SJCRH30 (cell line): ENCODE results near the gene SAP30BP. TPM values are rescaled to one million over a fixed set of nuclear protein-coding genes. Genes with fewer than 3 reads are reported as not detected.

Source experiments
- DNase-seq, 2 experiments: peaks; one replicate each; pipeline ENCODE4 v3.0.0-alpha.2; 2015 to 2020
- H3K27ac ChIP-seq: fragments of 250-450 bp; sonication (Bioruptor Pico); 2 replicates; pipeline ENCODE4 v1.5.1; 2020; ENCODE audit warnings: mild to moderate bottlenecking, moderate library complexity
- H3K27me3 ChIP-seq: fragments of 250-450 bp; sonication (Bioruptor Pico); 2 replicates; pipeline ENCODE4 v1.5.1; 2020; ENCODE audit warnings: mild to moderate bottlenecking, moderate library complexity
- H3K36me3 ChIP-seq: fragments of 250-450 bp; sonication (Bioruptor Pico); 2 replicates; pipeline ENCODE4 v1.5.1; 2020; ENCODE audit warnings: mild to moderate bottlenecking, moderate library complexity
- H3K4me1 ChIP-seq: fragments of 250-450 bp; sonication (Bioruptor Pico); 2 replicates; pipeline ENCODE4 v1.5.1; 2020; ENCODE audit warnings: mild to moderate bottlenecking, moderate library complexity
- H3K4me3 ChIP-seq: fragments of 250-450 bp; sonication (Bioruptor Pico); 2 replicates; pipeline ENCODE4 v1.5.1; 2020; ENCODE audit warnings: mild to moderate bottlenecking, moderate library complexity
- H3K9me3 ChIP-seq: fragments of 250-450 bp; sonication (Bioruptor Pico); replicated peaks from 2 replicates; pipeline ENCODE4 v1.5.1; 2020; ENCODE audit warnings: mild to moderate bottlenecking, moderate library complexity
- total RNA-seq: library from RNA; depleted of rRNA; stranded (reverse); fragments of >200 nt; shearing (Covaris generic); gene quantifications from 2 replicates; pipeline ENCODE4 v1.2.3, GENCODE V29; 2014; rRNA removed

Gene SAP30BP
- total RNA-seq, 1 experiment from 2014 or later = 74.0 TPM

GRCh38 chr17:75752802-75753513 lies 85.8 kb downstream of the SAP30BP start:
- Histone ChIP-seq H3K4me3 (peak overlapping the region; percentile 48), H3K9me3 (no peaks in the 10 kb centered on the region), H3K4me1 (peaks cover 46% of the 10 kb centered on the region), H3K36me3 (no peaks in the 10 kb centered on the region), H3K27me3 (no peaks in the 10 kb centered on the region), H3K27ac (no peak overlapping the region)
- peak in 1 of 2 experiments; percentile 45 for DNase-seq

GRCh38 chr17:75753514-75754377 lies 86.6 kb downstream of the SAP30BP start:
- H3K27ac ChIP-seq = peak overlapping the region; percentile 85
- H3K9me3 ChIP-seq = no peaks in the 10 kb centered on the region
- DNase-seq = peak; percentile 87 to 88
- H3K4me3 ChIP-seq = peak overlapping the region; percentile 48
- H3K27me3 ChIP-seq = no peaks in the 10 kb centered on the region
- H3K4me1 ChIP-seq = peaks cover 46% of the 10 kb centered on the region
- H3K36me3 ChIP-seq = no peaks in the 10 kb centered on the region

- DNase-seq = peak; percentile 72 to 77
- no peaks in the 10 kb centered on the region for H3K9me3 ChIP-seq
- no peaks in the 10 kb centered on the region for H3K36me3 ChIP-seq
- peaks cover 46% of the 10 kb centered on the region for H3K4me1 ChIP-seq
- H3K27ac ChIP-seq = peak overlapping the region; percentile 85
- no peaks in the 10 kb centered on the region for H3K27me3 ChIP-seq
- H3K4me3 ChIP-seq = peak overlapping the region; percentile 48
These were observed 87.5 kb downstream of the SAP30BP start for GRCh38 chr17:75754378-75755204.

GRCh38 chr17:75755205-75755901 lies 88.2 kb downstream of the SAP30BP start:
- no peaks in the 10 kb centered on the region for H3K27me3 ChIP-seq
- no peaks in the 10 kb centered on the region for H3K36me3 ChIP-seq
- peak; percentile 99 for DNase-seq
- peak overlapping the region; percentile 48 for H3K4me3 ChIP-seq
- H3K9me3 ChIP-seq = no peaks in the 10 kb centered on the region
- peak overlapping the region; percentile 85 for H3K27ac ChIP-seq
- H3K4me1 ChIP-seq = peaks cover 43% of the 10 kb centered on the region

GRCh38 chr17:75755990-75756389 lies 88.9 kb downstream of the SAP30BP start:
- Histone ChIP-seq H3K27ac (peak overlapping the region; percentile 85), H3K9me3 (no peaks in the 10 kb centered on the region), H3K4me3 (peak overlapping the region; percentile 32), H3K4me1 (peaks cover 43% of the 10 kb centered on the region), H3K36me3 (no peaks in the 10 kb centered on the region), H3K27me3 (no peaks in the 10 kb centered on the region)
- DNase-seq = peak in 1 of 2 experiments; percentile 44

- Histone ChIP-seq H3K4me3 (no peak overlapping the region), H3K27ac (no peak overlapping the region), H3K36me3 (no peaks in the 10 kb centered on the region), H3K27me3 (no peaks in the 10 kb centered on the region), H3K4me1 (peaks cover 41% of the 10 kb centered on the region), H3K9me3 (no peaks in the 10 kb centered on the region)
- no peak for DNase-seq
These were observed 89.4 kb downstream of the SAP30BP start for GRCh38 chr17:75756451-75757085.

GRCh38 chr17:75757086-75757681 lies 90.0 kb downstream of the SAP30BP start:
- no peaks in the 10 kb centered on the region for H3K36me3 ChIP-seq
- DNase-seq = no peak
- no peaks in the 10 kb centered on the region for H3K9me3 ChIP-seq

More at GRCh38 chr17:75757086-75757681, 90.0 kb downstream of the SAP30BP start:
- Histone ChIP-seq H3K4me1 (peaks cover 36% of the 10 kb centered on the region), H3K4me3 (no peak overlapping the region), H3K27ac (no peak overlapping the region), H3K27me3 (no peaks in the 10 kb centered on the region)

Other genes with a start within 250 kb of the SAP30BP start
- 43.5 and 55.6 TPM in 2 replicates for gene TMEM94, start 210.7 kb upstream of the SAP30BP start, total RNA-seq
- 6.9 and 9.3 TPM in 2 replicates for gene CASKIN2, start 151.8 kb upstream of the SAP30BP start, total RNA-seq
- gene TSEN54, start 150.8 kb upstream of the SAP30BP start, total RNA-seq = 34.3 and 44.8 TPM in 2 replicates
- not detected in 2 replicates for gene LLGL2, start 141.6 kb upstream of the SAP30BP start, total RNA-seq
- 0.02 TPM in 1 of 2 replicates, not detected in the other for gene MYO15B, start 79.5 kb upstream of the SAP30BP start, total RNA-seq
- gene SMIM5, start 33.9 kb upstream of the SAP30BP start, total RNA-seq = 0.14 and 0.18 TPM in 2 replicates
- gene RECQL5, start 184 bp upstream of the SAP30BP start, total RNA-seq = 25.9 and 28.1 TPM in 2 replicates
- 4.3 and 8.8 TPM in 2 replicates for gene ITGB4, start 54.1 kb downstream of the SAP30BP start, total RNA-seq
- gene GALK1, start 97.9 kb downstream of the SAP30BP start, total RNA-seq = 29.0 and 31.5 TPM in 2 replicates
- gene UNK, start 117.5 kb downstream of the SAP30BP start, total RNA-seq = 40.6 and 51.4 TPM in 2 replicates
- gene UNC13D, start 177.1 kb downstream of the SAP30BP start, total RNA-seq = 1.4 and 3.2 TPM in 2 replicates
- 36.3 and 38.3 TPM in 2 replicates for gene WBP2, start 188.0 kb downstream of the SAP30BP start, total RNA-seq
- gene TRIM47, start 211.2 kb downstream of the SAP30BP start, total RNA-seq = 8.1 and 9.9 TPM in 2 replicates
- gene TRIM65, start 229.6 kb downstream of the SAP30BP start, total RNA-seq = 7.4 and 7.9 TPM in 2 replicates
- gene MRPL38, start 237.5 kb downstream of the SAP30BP start, total RNA-seq = 43.6 and 47.1 TPM in 2 replicates